NCI-H2171 treated with DMSO at 0.1 percent for 48 hours (cell line): ENCODE results near the gene SSU72.
"Not testable (repeated sequence)": the region's sequence is repeated elsewhere in the genome, so short reads cannot be mapped to it uniquely, and the experiment has no call there.

ENCODE experiments used
- DNase-seq: peaks from one replicate; lab custom pipeline; 2025; lab: John Stamatoyannopoulos, UW

The SSU72 gene

DNA sequence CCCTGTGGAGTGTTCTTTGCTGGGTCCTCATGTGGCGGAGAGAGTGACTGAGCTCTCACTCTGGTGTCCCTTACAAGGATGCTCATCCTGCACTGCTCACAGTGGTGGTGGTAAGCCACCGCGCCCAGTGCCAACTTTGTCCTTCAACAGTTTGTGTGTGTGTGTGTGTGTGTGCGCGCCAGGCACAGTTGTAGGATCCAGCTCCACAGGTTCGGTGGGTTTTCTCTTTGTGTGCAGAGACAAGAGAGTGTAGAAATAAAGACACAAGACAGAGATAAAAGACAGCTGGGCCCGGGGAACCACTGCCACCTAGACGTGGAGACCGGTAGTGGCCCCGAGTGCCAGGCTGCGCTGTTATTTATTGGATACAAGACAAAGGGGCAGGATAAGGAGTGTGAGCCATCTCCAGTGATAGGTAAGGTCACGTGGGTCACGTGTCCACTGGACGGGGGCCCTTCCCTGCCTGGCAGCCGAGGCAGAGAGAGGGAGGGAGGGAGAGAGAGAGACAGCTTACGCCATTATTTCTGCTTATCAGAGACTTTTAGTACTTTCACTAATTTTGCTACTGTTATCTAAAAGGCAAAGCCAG lies 69.8 kb downstream of the SSU72 start:
- DNase-seq, result peak; percentile 85

DNA sequence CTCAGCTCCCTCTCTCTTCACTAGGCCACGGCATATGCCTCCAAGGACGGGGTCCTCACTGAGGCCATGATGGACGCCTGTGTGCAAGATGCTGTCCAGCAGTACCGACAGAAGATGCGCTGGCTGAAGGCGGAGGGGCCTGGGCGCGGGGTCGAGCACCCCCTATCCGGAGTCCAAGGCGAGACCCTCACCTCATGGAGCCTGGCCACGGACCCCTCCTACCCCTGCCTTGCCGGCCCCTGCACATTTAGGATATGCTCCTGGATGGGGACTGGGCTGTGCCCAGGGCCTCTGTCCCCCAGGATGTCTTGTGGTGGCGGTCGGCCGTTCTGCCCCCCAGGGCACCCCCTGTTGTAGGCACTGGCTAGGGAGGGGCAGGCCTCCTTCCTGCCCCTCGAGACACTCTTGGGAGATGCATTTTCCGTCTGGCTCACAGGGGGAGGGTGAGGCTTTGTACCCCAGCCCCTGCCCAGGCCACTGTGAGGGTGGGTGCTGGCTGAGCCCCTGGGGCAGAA lies 79.1 kb downstream of the SSU72 start:
- DNase-seq, result not testable (repeated sequence)

DNA sequence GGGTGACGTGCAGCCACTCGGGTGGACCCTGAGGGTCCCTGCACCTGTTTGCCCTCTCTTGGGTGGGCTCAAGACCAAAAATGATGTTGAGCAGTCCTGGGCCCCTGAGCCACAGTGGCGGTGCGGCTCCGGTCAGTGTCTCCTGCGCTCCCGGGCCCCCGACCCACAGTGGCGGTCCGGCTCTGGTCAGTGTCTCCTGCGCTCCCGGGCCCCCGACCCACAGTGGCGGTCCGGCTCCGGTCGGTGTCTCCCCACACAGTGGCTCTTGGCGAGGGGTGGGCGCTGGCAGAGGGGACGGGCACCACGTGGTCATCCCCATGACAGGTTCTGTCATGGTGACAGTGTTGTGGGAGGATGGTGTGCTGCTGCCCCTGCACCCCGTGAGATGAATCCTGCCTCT lies 80.4 kb downstream of the SSU72 start:
- not testable (repeated sequence) for DNase-seq
